GM18870 (cell line): ENCODE results near the gene ARHGEF10L.

Experiments used
- ATAC-seq: cut with Tn5 transposase; IDR thresholded peaks from one replicate; pipeline ENCODE4 v1.9.1; 2021; ENCODE audit warnings: moderate library complexity; ENCODE audit not compliant: unreplicated experiment

ARHGEF10L gene

DNA sequence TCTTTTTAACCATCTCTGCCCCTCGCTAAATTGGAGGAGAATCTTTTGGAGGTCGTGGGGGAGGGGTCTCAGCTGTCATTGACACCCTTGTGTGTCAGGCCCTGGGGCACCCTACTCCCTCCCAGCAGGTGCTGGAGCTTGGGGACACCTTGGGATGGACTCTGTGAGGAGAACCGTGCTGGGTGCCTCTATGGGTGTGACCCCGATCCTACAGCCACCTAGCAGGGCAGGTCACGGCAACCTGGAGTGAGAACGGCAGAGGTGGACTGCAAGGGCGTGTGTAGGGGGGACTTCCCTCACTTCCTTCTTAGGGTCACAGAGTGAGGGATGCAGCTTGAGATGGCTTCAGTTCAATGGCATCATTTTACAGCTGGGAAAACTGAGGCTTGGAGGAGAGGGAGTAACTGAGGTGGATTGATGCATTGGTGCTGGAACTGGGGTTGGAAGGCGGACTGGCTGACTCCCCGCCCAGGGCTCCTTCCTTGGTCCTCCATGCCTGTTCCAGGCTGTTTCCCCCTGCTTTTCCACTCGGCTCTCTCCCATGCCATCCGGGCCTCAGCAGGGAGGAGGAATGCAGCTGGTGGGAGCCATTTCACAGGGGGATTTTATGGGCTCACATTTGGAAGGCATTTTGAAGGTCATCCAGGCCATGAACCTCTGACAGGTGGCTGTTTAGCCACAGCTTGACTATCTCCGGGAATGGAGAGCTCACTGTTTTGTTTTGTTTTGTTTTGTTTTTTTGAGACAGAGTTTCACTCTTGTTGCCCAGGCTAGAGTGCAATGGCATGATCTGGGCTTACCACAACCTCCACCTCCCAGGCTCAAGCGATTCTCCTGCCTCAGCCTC, 18.8 kb upstream of the ARHGEF10L start:
- ATAC-seq: no peak

DNA sequence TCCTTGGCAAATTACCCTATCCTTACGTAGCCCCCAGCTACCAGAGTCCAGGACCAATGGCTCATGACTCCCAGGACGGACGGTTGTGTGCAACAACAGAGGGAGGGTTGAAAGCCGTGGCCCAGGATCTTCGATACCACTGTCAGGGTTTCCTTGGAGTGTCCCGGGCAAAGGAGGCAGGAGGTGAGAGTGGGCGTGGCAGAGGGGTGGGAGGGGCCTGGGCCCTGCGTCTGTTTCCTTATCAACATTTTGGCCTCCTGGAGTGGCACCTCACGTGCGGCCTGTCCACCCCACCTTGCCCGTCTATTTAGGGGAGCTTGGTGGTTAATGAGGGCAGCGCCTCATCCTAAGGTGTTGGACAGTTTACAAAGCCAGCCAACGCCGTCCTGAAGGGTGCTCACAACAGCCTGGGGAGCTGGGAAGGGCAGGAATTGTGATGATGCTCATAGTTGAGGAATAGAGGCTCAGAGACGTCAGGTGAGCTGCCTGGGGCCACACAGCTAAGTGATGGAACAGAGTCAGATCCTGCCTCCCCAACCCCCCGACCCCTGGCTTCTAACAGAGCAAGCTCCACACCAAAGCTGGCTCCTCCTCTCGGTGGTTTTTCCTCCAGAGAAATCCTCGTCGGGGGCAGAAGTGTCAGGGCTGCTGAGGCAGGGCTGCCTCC, 17.4 kb upstream of the ARHGEF10L start:
- ATAC-seq: no peak

DNA sequence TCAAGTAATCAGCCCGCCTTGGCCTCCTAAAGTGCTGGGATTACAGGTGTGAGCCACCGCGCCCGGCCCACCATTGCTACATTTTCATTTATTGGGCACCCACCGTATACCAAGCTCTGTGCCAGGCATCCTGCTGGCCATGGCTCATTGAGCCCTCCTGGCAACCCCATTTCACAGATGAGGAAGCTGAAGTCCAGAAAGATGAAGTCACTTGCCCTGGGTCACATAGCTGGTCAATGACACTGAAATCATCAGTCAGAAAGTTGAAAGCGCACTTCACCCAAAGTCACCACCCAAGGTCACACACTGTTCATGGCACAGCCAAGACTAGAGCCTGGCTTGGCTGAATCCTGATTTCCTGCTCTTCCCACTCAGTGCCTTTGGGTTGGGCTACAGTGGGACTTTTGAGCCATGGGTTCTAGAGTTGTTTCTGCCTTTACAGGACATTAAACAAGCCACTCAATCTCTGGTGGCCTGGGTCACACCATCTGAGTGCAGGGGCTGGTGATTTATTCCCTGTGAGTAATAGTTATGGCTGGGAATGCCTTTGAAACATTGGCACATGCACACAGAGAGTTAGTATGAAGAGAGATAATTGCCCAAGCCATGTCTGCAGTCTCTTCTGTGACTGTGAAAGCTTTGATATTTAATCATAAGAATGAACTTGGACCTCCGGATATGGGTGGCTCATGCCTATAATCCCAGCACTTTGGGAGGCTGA, 16.0 kb upstream of the ARHGEF10L start:
- no peak for ATAC-seq

DNA sequence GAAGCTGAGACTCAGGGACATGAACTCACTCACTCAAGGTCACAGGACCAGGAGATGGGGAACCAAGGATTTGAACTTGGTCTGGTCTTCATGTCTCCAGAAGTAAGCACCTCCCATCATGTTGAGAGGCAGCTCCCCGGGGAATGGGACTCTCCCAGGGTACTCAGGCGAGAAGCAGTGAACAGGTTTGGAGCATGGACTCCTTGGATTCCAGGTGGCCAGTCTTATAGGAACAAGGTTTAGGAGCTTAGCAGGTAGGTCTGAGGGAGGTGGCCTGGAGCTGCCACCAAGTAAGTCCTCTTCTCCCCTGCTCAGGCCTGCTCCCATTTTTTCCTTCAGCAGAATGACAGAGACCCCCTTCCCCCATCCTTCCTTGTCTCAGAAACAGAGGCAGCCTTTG, 14.9 kb upstream of the ARHGEF10L start:
- ATAC-seq: no peak

DNA sequence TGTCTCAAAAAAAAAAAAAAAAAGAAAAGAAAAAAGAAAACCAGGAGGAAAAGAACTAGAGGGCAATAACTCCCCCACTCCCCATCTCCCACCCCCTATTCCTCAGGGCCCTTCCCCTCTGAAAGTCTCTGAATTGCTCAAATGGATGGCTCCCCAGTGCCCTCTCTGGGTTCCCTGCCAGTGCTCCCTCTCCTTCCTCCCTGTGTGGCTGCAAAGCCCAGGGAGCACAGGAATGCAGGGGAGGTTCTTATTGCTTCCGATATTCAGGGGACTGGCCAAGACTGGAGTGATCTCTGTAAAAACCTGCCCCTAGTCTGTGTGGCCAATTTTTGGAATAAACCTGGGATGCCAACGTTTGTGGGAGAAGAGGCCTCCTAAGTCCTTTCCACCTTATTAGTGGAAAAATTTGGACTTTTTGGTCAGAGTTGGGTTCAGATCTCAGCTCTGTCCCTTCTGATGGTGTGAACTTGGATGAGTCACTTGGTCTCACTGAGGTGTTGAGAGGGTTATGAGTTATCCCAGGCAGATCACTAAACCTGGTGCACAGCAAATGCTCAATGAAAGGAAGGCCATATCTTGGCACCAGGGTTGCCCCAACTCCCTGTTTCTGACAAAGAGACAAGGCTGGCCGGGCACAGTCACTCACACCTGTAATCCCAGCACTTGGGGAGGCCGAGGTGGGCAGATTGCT, 13.4 kb upstream of the ARHGEF10L start:
- no peak for ATAC-seq

DNA sequence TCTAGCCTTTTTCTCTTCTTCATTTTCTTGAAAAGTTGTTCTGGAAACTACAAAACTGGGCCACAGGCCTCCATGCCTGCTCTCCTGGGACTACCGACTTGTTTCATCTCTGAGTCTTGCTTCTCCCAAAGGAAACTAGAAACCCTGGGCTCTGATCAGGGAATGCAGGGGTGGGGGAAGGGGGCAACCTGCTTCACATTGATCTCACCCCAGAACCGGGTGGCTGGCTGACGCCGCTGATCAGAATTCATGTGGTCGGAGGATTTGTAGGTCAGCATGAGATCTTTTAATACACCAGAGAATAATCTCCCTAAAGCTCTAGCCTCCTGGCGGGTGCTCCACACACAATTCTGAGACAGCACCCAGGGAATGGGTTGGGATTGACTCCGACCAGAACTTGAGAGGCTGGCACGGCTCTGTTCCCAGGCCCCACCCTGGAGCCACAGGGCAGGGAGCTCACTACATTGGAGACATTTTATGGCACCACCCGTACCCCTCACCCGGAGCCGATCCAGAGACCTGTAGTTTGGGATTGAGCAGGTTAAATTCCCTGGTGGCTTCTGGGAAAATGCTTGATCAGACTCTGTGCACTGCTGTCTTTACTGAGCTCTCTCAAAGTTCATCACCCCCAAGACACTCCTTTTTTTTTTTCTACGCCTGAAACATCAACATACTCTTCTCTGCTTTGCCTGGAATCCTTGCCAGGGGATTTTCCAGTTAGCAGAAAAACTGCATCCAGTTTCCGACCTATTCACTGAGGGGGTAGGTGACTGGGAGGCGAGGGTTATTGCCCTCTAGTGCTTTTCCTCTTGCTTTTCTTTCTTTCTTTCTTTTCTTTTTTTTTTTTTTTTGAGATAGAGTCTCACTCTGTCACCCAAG, 12.2 kb upstream of the ARHGEF10L start:
- ATAC-seq: no peak

DNA sequence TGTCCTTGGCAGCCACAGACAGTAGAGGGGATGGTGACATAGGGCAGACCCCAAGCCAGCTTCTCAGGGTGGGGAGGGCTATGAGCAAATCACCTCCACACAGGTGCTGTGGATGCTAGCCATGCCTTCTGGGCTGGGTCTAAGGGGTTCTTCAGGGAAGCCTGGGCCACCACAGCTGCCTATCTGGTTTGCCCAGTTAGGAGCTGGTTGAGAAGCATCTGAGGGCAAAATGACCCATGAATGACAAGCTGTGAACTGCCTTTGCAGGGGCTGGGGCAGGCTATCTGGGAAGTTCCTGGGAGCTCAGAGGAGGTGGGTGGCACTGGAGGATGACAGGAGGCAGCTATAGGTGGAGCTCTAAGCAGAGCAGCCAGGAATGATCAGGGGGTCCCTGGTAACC, 10.1 kb upstream of the ARHGEF10L start:
- ATAC-seq: no peak

DNA sequence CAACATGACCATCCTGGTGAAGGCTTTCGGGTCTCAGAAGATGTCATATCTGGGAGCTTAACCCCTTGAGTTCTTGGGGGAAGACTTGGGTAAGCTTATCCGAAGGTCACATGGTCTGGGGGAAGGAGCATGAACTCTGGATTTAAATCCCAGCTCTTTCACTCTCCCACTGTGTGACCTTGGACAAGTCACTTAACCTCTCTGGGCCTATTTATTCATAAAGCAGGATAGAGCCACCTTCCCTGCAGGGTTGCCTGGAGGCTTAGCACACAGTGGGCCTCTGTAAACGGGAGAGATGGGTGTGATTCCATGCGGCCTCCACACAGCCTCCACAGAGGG, 8.2 kb upstream of the ARHGEF10L start:
- no peak for ATAC-seq

DNA sequence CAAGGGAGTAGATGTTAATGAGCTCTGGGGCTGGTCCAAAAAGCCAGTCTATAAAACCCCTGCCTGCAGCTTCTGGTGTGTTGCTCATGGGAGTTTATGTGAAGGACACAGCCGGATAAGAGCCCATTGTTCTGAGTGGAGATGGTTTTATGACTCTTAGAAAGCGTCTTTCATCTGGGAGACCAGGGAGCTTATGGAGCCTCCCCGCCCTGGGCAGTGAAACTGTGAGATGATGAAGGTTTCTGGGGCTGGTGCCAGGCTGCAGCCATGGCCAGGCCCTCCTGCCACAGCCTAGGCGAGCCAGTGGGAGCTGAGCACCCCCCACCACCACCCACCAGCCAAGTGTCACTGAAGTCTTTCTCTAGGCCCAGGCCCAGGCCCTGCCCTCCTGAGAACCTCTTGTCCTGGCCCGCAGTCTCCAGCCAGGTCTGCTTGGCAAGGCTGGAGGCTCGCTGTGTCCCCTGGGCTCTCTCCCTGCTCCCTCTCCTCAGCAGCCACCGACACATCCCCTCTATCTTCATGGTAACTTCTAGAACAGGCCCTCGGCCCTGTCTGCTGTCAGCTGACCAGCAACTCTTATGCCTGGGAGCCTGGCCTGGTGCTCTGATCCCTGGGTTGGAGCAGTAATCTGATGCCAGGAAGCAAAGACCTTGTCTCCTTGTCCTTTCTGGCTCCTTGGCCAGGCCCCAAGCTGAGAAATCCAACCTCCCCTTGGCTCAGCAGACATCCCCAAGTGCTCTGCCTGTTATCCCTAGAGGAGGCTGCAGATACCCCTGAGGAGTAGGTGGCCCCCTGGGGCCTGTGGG, 7.6 kb upstream of the ARHGEF10L start:
- ATAC-seq: no peak

DNA sequence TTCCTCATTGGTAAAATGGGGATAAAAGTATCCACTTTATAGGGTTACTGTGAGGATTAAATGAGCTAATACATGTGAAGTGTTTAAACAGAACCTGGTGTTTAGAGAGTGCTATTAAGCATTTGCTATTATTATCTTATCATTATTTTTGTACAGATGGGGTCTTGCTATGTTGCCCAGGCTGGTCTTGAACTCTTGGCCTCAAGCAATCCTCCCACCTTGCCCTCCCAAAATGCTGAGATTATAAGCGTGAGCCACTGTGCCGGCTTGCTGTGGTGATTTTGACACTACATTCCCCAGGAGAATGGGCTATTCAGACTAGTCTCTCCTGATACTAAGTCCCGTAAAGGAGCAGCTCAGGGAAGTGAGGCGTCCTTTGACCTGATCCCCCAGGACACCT, 6.3 kb upstream of the ARHGEF10L start:
- no peak for ATAC-seq

DNA sequence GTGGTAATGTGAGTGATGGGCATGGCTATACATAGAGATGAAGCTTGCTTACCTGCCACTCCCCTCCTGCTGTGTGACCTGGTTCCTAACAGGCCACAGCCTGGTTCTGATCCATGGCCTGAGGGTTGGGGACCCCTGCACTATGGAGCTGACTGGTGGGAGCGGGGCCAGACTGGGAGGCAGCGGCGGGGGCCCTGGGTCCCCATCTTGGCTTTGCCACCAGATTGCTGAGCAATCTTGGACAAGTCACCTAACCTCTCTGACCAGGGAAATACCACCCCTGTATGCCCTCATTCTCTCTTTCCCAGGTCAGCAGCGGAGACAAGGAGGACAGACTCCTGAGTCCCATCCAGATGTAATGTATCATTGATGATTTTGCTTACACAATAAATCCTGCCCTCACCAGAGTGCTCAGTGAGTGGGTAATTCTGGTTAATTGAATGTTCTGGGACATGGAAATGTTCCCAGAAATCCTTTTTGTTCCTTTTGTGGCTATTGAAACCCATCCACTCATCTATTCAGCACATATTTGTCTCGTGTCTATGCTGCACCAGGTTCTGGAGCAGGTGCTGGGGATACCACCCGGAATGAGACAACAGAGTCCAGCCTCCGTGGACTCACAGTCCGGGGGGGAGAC, 4.1 kb upstream of the ARHGEF10L start:
- no peak for ATAC-seq

DNA sequence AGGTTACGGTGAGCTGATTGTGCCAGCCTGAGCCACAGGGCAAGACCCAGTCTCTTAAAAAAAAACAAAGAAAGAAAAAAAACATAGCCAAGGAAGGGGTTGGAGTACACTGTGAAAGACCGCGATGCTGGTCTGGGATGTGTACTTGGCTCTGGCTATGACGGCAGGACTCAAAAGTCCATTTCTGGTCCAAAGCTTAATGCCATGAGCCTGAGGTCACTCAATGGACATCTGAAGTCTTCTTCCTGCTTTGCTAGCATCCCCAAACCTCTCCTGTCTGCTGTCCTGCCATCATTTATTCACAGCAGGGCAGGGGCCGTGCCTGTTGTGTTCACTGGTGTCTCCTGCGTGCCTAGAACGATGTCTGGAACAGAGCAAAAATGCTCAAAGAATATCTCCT, 1.5 kb upstream of the ARHGEF10L start:
- no peak for ATAC-seq

DNA sequence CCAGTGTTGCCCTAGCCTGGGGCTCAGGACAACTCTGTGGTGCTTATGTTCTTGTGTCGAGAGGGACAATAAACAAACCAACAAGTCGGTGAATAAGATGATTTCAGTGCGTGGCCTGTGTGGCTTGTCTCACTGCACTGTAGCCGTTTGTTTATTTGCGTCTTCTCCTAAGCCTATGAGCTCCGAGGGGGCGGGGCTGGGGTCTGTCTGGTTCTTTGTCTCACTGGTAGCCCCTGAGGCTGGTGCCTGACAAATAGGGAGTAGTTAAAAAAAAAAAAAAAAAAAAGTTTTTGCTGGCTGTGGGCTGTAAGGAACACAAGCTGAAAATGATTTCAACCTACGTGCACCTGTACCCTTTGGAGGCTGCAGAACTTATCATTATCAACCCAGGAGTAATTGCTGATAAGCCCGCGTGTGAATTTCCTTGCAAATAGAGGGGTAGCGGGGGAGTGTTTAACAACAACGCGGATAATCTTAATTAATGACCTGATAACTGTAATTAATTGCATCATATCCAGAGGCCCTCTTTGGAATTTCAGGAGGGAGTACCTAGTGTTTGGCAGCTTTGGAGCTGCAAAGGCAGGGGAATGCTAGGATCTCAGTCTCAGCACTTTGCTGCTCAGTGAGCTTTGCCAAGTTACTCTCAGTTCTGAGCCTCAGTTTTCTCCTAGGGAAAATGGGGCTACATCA, 925 bp upstream of the ARHGEF10L start:
- no peak for ATAC-seq

DNA sequence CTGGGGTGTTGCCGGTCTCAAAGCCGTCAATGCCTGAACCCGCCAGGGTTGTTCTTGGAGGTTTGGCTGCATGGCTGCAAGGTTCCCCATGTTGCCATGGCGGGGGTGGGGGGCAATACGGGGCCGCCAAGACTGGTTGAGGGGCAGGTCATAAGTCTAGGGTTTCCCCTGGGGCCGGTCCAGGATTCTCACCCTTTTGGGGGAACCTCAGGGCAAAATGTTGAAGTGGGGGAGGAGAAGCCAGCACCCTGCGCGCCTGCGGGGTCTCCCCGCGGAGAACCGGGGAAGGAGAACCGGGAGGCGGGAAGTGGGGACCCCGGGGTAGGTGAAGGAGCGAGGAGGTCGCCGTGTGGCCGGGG, 401 bp upstream of the ARHGEF10L start:
- no peak for ATAC-seq

DNA sequence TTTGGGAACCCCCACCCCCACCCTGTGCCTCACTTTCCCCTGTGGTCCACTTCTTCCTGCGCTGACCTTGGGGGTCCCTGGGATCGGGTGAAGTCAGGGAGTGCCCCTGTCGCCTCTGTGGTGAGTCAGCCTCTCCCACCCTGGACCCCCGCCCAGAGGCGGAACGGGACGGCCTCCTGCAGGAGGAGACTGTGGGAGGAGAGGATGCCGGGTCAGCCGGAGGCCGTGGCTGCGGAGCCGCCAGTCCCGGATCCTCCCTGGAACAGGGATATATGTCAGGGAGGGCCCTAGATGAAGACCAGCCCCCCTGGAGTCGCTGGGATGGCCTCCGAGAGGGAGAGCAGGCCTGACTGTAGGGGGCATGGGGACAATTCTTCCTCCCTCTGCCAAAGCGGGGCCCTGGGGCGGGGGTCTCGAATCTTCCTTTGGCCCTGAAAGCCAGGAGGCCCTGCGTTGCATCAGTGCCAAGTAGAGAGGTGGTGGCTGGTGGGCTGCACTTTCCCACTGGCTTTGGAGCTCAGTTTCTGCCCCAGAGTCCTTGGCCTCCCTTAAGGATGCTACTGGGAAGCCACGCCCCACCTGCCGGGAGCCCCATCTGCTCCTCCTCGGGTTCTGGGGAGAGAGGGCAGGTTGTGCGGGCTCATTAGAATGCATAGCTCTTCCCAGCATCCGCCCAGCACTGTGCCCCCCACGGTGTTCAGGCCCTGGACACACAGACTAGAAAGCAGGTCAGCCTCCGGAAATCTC, 930 bp downstream of the ARHGEF10L start:
- no peak for ATAC-seq

DNA sequence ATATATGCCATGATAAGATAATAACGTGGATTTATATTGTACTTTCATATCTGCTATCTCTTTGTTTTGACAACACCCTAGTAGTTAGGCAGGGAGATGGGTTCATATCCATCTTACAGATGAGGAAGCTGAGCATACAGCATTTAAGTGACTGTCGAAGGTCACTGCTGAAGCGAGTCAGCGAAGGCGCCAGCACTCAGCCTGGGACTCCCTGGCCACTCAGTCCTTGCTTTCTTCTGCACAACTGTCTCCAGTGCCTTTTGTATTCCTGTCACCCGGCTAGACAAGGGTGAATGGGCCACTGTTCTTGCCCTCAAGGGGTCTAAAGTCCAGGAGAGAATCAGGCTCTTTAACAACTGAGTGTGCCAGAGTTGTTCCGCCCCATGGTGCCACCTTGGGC, 3.1 kb downstream of the ARHGEF10L start:
- ATAC-seq: no peak

DNA sequence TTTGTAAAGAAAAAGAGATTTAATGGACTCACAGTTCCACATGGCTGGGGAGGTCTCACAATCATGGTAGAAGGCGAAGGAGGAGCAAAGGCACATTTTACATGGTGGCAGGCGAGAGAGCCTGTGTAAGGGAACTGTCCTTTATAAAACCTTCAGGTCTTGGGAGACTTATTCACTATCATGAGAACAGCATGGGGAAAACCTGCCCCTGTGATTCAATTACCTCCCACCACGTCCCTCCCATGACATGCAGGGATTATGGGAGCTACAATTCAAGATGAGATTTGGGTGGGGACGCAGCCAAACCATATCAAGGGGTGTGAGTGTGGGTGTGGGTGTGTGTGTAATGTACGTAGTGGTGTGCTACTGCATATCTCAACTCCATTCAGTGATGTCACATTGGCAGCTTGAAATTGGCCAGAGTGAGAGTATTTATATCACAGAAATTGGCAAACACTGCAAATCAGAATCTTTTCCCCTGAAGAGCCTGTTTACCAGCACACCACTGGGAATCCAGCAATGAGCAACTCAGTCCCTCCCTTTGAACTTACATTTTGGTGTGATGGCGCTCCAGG, 5.4 kb downstream of the ARHGEF10L start:
- no peak for ATAC-seq

DNA sequence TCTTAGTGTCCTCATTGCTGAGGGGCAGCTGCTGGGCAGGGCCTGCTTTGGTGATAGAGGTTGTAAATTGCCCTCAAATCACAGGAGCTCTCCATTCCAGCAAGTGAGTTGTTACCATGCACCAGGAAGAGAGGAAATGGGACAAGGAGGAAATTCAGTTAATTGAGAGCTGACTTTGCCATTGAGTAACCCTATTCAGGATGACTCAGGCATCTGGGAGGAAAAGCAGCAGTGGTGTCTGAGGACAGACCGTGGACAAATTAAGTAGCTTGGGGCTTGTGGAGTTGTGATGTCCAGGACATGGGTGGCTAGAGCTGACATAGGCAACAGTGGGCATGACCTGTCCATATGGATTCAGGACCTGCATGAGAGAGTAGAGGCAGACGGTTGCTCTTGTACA, 5.9 kb downstream of the ARHGEF10L start:
- no peak for ATAC-seq
